Measurements from ENCODE around the gene ZNF182.
"Not testable (repeated sequence)": the region's sequence is repeated elsewhere in the genome, so short reads cannot be mapped to it uniquely, and the experiment has no call there.

The ZNF182 gene

DNA sequence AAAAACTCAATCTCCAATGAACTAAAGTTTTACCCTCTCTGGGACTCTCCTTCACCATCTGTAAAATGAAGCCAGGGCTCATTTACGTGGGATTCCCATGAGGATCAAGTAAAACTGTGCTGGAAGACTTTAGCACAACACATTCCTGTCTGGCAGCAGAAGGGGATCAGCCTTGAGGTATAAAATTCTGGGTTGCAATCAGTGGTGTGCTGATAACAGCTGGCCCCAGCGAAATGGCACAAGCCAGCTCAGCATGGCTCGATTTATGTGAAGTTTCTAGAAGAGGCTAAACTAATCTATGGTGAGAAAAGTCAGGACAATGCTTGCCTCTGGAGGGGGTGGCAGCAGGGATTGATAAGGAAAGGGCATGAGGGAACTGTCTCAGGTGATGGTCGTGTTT lies 39.3 kb upstream of the ZNF182 start:
- no peak for TF ChIP-seq EZH2phosphoT487 (IDR thresholded peaks at IDR 0.05; ENCODE audit: borderline replicate concordance)
- TF ChIP-seq, protein P1, sequence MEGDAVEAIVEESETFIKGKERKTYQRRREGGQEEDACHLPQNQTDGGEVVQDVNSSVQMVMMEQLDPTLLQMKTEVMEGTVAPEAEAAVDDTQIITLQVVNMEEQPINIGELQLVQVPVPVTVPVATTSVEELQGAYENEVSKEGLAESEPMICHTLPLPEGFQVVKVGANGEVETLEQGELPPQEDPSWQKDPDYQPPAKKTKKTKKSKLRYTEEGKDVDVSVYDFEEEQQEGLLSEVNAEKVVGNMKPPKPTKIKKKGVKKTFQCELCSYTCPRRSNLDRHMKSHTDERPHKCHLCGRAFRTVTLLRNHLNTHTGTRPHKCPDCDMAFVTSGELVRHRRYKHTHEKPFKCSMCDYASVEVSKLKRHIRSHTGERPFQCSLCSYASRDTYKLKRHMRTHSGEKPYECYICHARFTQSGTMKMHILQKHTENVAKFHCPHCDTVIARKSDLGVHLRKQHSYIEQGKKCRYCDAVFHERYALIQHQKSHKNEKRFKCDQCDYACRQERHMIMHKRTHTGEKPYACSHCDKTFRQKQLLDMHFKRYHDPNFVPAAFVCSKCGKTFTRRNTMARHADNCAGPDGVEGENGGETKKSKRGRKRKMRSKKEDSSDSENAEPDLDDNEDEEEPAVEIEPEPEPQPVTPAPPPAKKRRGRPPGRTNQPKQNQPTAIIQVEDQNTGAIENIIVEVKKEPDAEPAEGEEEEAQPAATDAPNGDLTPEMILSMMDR (conservative IDR thresholded peaks at IDR 0.05; ENCODE audit: low read length): no peak
- H3K4me1 ChIP-seq (ENCODE audit: insufficient read depth, low read length, poor library complexity, severe bottlenecking): no peaks in the 10 kb centered on the region
- no peaks in the 10 kb centered on the region for H3K36me3 ChIP-seq (ENCODE audit: insufficient read depth, low read length)
- H3K9me2 ChIP-seq (replicated peaks; ENCODE audit: low read depth, low read length): no peaks in the 10 kb centered on the region
- no peak overlapping the region for H2AFZ ChIP-seq (ENCODE audit: low read length)
- H4K20me1 ChIP-seq (ENCODE audit: insufficient read depth, low read length, poor library complexity, severe bottlenecking): no peaks in the 10 kb centered on the region
- no peaks in the 10 kb centered on the region for H3K27me3 ChIP-seq (ENCODE audit: insufficient read depth, low read length, poor library complexity, severe bottlenecking)
- no peaks in the 10 kb centered on the region for H3F3A ChIP-seq (ENCODE audit: low read depth)
- H3K4me2 ChIP-seq (ENCODE audit: low read depth, low read length, poor library complexity, severe bottlenecking): no peak overlapping the region
- no peaks in the 10 kb centered on the region for H3K79me2 ChIP-seq (ENCODE audit: insufficient read depth, low read length)
- H3K4me3 ChIP-seq (ENCODE audit: low read length, poor library complexity, severe bottlenecking): no peak overlapping the region
- no peak overlapping the region for H3K9ac ChIP-seq (ENCODE audit: low read depth, low read length, poor library complexity, severe bottlenecking)
- no peaks in the 10 kb centered on the region for H3K9me3 ChIP-seq (ENCODE audit: insufficient read depth, low read depth, low read length)

DNA sequence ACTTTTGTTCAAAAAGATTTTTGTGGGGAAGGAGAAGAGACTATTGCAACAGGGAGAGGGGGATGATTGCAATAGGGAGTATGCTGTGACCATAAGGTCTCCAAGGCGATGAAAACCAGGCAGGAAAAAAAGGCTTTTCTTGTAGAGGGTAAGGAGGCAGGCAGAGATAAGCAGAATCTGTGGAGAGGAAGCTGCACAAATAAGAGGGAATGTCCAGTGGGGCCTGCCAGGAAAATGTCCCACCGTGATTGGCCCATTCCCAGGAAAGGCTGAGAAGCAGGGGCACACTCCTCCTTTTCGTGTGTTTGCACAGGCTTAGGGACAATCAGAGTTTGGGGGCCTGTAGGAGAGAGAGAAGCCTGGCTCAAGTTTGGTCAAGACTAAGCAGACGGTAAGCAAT lies 32.1 kb upstream of the ZNF182 start:
- Histone ChIP-seq H2AFZ (ENCODE audit: low read length) (no peak overlapping the region), H3F3A (ENCODE audit: low read depth) (no peaks in the 10 kb centered on the region), H3K36me3 (ENCODE audit: insufficient read depth, low read length) (no peaks in the 10 kb centered on the region), H4K20me1 (ENCODE audit: insufficient read depth, low read length, poor library complexity, severe bottlenecking) (no peaks in the 10 kb centered on the region), H3K9me2 (replicated peaks; ENCODE audit: low read depth, low read length) (no peaks in the 10 kb centered on the region), H3K4me1 (ENCODE audit: insufficient read depth, low read length, poor library complexity, severe bottlenecking) (no peaks in the 10 kb centered on the region), H3K4me3 (ENCODE audit: low read length, poor library complexity, severe bottlenecking) (no peak overlapping the region), H3K79me2 (ENCODE audit: insufficient read depth, low read length) (no peaks in the 10 kb centered on the region), H3K9me3 (ENCODE audit: insufficient read depth, low read depth, low read length) (no peaks in the 10 kb centered on the region), H3K9ac (ENCODE audit: low read depth, low read length, poor library complexity, severe bottlenecking) (no peak overlapping the region), H3K4me2 (ENCODE audit: low read depth, low read length, poor library complexity, severe bottlenecking) (no peak overlapping the region), H3K27me3 (ENCODE audit: insufficient read depth, low read length, poor library complexity, severe bottlenecking) (no peaks in the 10 kb centered on the region)
- TF ChIP-seq EZH2phosphoT487 (IDR thresholded peaks at IDR 0.05; ENCODE audit: borderline replicate concordance): no peak
- TF ChIP-seq, protein P1 (conservative IDR thresholded peaks at IDR 0.05; ENCODE audit: low read length): no peak

DNA sequence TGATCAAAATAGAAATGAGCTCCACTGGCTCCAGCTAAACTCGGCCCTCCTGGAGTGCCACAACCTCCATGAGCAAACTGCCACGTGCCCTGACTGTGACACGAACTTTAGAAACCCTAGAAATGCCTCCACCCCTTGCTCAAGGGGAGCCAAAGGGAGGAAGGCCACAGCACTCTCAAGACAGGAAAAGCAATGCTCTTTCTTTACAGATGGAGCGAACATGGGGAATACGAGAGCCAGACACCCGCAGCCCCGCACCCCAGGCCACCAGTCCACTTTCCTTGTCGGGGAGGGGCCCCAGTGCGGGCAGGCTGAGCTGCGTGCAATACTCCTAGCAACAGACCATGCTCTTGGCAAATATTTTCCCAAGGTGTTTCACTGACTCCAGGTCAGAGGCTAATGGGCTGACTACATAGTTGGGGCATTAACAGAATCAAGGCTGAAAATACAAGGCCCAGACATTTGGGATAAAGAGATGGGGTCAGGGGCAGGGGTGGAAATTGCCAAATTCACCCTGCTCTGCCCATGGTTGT lies 26.9 kb upstream of the ZNF182 start:
- H3K9me3 ChIP-seq (ENCODE audit: insufficient read depth, low read depth, low read length); H2AFZ ChIP-seq (ENCODE audit: low read length); H3K79me2 ChIP-seq (ENCODE audit: insufficient read depth, low read length); H3F3A ChIP-seq (ENCODE audit: low read depth); H3K4me2 ChIP-seq (ENCODE audit: low read depth, low read length, poor library complexity, severe bottlenecking); H3K9me2 ChIP-seq (replicated peaks; ENCODE audit: low read depth, low read length); H3K36me3 ChIP-seq (ENCODE audit: insufficient read depth, low read length); H3K9ac ChIP-seq (ENCODE audit: low read depth, low read length, poor library complexity, severe bottlenecking); H3K4me1 ChIP-seq (ENCODE audit: insufficient read depth, low read length, poor library complexity, severe bottlenecking); H4K20me1 ChIP-seq (ENCODE audit: insufficient read depth, low read length, poor library complexity, severe bottlenecking); H3K4me3 ChIP-seq (ENCODE audit: low read length, poor library complexity, severe bottlenecking); H3K27me3 ChIP-seq (ENCODE audit: insufficient read depth, low read length, poor library complexity, severe bottlenecking): not testable (repeated sequence)

DNA sequence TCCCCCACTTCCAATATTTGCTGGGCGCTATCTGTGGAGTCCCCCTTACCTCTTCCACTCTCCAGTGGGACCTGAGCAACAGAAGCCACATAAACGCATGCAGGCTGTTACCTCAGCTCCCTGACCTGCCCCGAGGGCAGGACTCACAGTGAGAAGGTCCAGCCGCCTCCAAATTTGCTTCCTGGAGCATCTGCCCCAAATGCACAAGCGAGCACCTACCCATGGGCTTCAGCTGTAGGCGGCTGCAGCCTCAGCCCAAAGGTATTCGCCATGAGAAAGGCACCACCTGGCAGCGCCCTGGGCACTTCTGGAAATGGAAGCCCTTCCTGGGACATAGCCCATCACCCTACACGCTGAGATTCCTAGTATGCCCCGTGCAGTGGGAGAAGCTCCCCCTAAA lies 26.4 kb upstream of the ZNF182 start:
- Histone ChIP-seq H3K9me2 (replicated peaks; ENCODE audit: low read depth, low read length) (no peaks in the 10 kb centered on the region), H3K9me3 (ENCODE audit: insufficient read depth, low read depth, low read length) (no peaks in the 10 kb centered on the region), H3K4me3 (ENCODE audit: low read length, poor library complexity, severe bottlenecking) (no peak overlapping the region), H3K27me3 (ENCODE audit: insufficient read depth, low read length, poor library complexity, severe bottlenecking) (no peaks in the 10 kb centered on the region), H3K9ac (ENCODE audit: low read depth, low read length, poor library complexity, severe bottlenecking) (no peak overlapping the region), H4K20me1 (ENCODE audit: insufficient read depth, low read length, poor library complexity, severe bottlenecking) (no peaks in the 10 kb centered on the region), H3K4me2 (ENCODE audit: low read depth, low read length, poor library complexity, severe bottlenecking) (no peak overlapping the region), H3K36me3 (ENCODE audit: insufficient read depth, low read length) (no peaks in the 10 kb centered on the region), H3K4me1 (ENCODE audit: insufficient read depth, low read length, poor library complexity, severe bottlenecking) (no peaks in the 10 kb centered on the region), H2AFZ (ENCODE audit: low read length) (no peak overlapping the region), H3F3A (ENCODE audit: low read depth) (no peaks in the 10 kb centered on the region), H3K79me2 (ENCODE audit: insufficient read depth, low read length) (no peaks in the 10 kb centered on the region)
- TF ChIP-seq, protein P1 (conservative IDR thresholded peaks at IDR 0.05; ENCODE audit: low read length): no peak
- no peak for TF ChIP-seq EZH2phosphoT487 (IDR thresholded peaks at IDR 0.05; ENCODE audit: borderline replicate concordance)

All from Loucy (cell line).